HepG2 (cell line): ENCODE results near the gene LTA. TPM values are rescaled to one million over a fixed set of nuclear protein-coding genes. Genes with fewer than 3 reads are reported as not detected.

ENCODE experiments used
- AKNA ChIP-seq: sonication (generic); formaldehyde crosslinking; IDR thresholded peaks from 2 replicates; pipeline ENCODE4 v1.4.0; 2020; ENCODE audit warnings: missing genetic modification reagents, borderline replicate concordance
- BORCS8-MEF2B ChIP-seq: sonication (generic); formaldehyde crosslinking; IDR thresholded peaks from 2 replicates; pipeline ENCODE4 v1.8.0; 2022; ENCODE audit warnings: mild to moderate bottlenecking, missing genetic modification reagents
- HNF1B ChIP-seq: sonication (generic); formaldehyde crosslinking; IDR thresholded peaks from 2 replicates; pipeline ENCODE4 v1.5.1; 2020; ENCODE audit warnings: mild to moderate bottlenecking, moderate library complexity, missing genetic modification reagents
- JUND ChIP-seq: sonication (generic); formaldehyde crosslinking; IDR thresholded peaks from 2 replicates; pipeline ENCODE4 v1.8.0; 2022; ENCODE audit warnings: mild to moderate bottlenecking, missing genetic modification reagents
- KMT2A ChIP-seq: sonication (generic); formaldehyde crosslinking; IDR thresholded peaks from 2 replicates; pipeline ENCODE4 v1.4.0; 2020; ENCODE audit warnings: missing genetic modification reagents
- NCOA2 ChIP-seq: sonication (generic); formaldehyde crosslinking; IDR thresholded peaks from 2 replicates; pipeline ENCODE4 v1.8.0; 2022; ENCODE audit warnings: inconsistent platforms
- NFKB2 ChIP-seq: sonication (generic); formaldehyde crosslinking; IDR thresholded peaks from 2 replicates; pipeline ENCODE4 v1.4.0; 2020; ENCODE audit warnings: missing genetic modification reagents, borderline replicate concordance
- NR2C2 ChIP-seq: sonication (generic); formaldehyde crosslinking; IDR thresholded peaks from 2 replicates; pipeline ENCODE4 v1.4.0; 2020; ENCODE audit warnings: missing genetic modification reagents, mild to moderate bottlenecking, moderate library complexity, borderline replicate concordance
- POLR2AphosphoS5 ChIP-seq: IDR thresholded peaks from 2 replicates; pipeline ENCODE4 v1.6.1; 2012; ENCODE audit warnings: low read depth, low read length
- RFXAP ChIP-seq: sonication (generic); formaldehyde crosslinking; IDR thresholded peaks from 2 replicates; pipeline ENCODE4 v1.4.0; 2020; ENCODE audit warnings: missing genetic modification reagents, borderline replicate concordance
- SSRP1 ChIP-seq: IDR thresholded peaks from 2 replicates; pipeline ENCODE4 v1.6.1; 2016; ENCODE audit warnings: control low read depth
- TARDBP ChIP-seq: sonication (generic); formaldehyde crosslinking; IDR thresholded peaks from 2 replicates; pipeline ENCODE4 v1.8.0; 2022; ENCODE audit warnings: mild to moderate bottlenecking, missing genetic modification reagents
- TBX2 ChIP-seq: sonication (generic); formaldehyde crosslinking; IDR thresholded peaks from 2 replicates; pipeline ENCODE4 v1.5.0; 2020; ENCODE audit warnings: missing genetic modification reagents, mild to moderate bottlenecking, borderline replicate concordance
- ZFX ChIP-seq: sonication (generic); formaldehyde crosslinking; IDR thresholded peaks from 2 replicates; pipeline ENCODE4 v1.4.0; 2020; ENCODE audit warnings: mild to moderate bottlenecking, low read depth, missing genetic modification reagents, moderate library complexity
- ZFY ChIP-seq: sonication (generic); formaldehyde crosslinking; IDR thresholded peaks from 2 replicates; pipeline ENCODE4 v1.4.0; 2020; ENCODE audit warnings: missing genetic modification reagents
- ZNF280B ChIP-seq: sonication (generic); formaldehyde crosslinking; IDR thresholded peaks from 2 replicates; pipeline ENCODE4 v1.5.0; 2020; ENCODE audit warnings: missing genetic modification reagents, mild to moderate bottlenecking, borderline replicate concordance
- ZNF317 ChIP-seq: sonication (generic); formaldehyde crosslinking; IDR thresholded peaks from 2 replicates; pipeline ENCODE4 v1.5.0; 2020; ENCODE audit warnings: mild to moderate bottlenecking, missing genetic modification reagents
- ZNF615 ChIP-seq: sonication (generic); formaldehyde crosslinking; IDR thresholded peaks from 2 replicates; pipeline ENCODE4 v1.5.0; 2020; ENCODE audit warnings: mild to moderate bottlenecking, missing genetic modification reagents, borderline replicate concordance
- ZNF644 ChIP-seq: IDR thresholded peaks from 2 replicates; pipeline ENCODE4 v1.6.1; 2016; ENCODE audit warnings: low read depth
- ZNF772 ChIP-seq: sonication (generic); formaldehyde crosslinking; IDR thresholded peaks from 2 replicates; pipeline ENCODE4 v1.5.0; 2020; ENCODE audit warnings: mild to moderate bottlenecking, missing genetic modification reagents
- ZNF782 ChIP-seq: sonication (generic); formaldehyde crosslinking; IDR thresholded peaks from 2 replicates; pipeline ENCODE4 v1.4.0; 2020; ENCODE audit warnings: missing genetic modification reagents, mild to moderate bottlenecking, borderline replicate concordance
- polyA plus RNA-seq, 8 experiments: library from polyadenylated mRNA; depleted of rRNA in 3 of 8; stranded (reverse) in 7 of 8; unstranded in 1 of 8; fragments of >200 nt; fragmentation: Illumina TruSeq in 4 of 8; extraction: Trizol in 4 of 8; gene quantifications; 2 replicates each; pipeline versions ENCODE4 v1.2.1 to v1.2.3, GENCODE V29; 2011 to 2016; ENCODE audit warnings: low read depth in 4 of 8, missing spikeins in 1 of 8, mixed read lengths in 1 of 8; ENCODE audit not compliant: insufficient read depth in 1 of 8
- total RNA-seq, 5 experiments: library from RNA; depleted of rRNA; stranded (reverse); fragments of >200 nt; fragmentation: Illumina TruSeq; extraction: Trizol; gene quantifications; 2 replicates each; pipeline ENCODE4 v1.2.3, GENCODE V29; 2016; ENCODE audit warnings: low read depth in 1 of 5

Gene LTA
- total and polyA plus RNA-seq, 2 of the 13 experiments (the other 11 are each of a cell fraction or from before 2014, with no cell fraction given): 0.09 TPM; not detected in 1

GRCh38 chr6:31529329-31530150, 42.5 kb upstream of the LTA start (continued):
- TF ChIP-seq NFKB2 (CRISPR knock-in tag) (peak; percentile 30; the same call in 1 of the 2 replicates), ZNF280B (peak; percentile 41; the same call in 1 of the 2 replicates), ZNF644 (CRISPR knock-in tag) (no peak), ZNF782 (CRISPR knock-in tag) (0 out of 2 replicates have a peak, but pooled peaks have one; percentile 23), ZNF772 (peak; percentile 45; the same call in 1 of the 2 replicates), ZNF317 (CRISPR knock-in tag) (0 out of 2 replicates have a peak, but pooled peaks have one; percentile 52), SSRP1 (CRISPR knock-in tag) (peak; percentile 20; the same call in 1 of the 2 replicates), BORCS8-MEF2B (0 out of 2 replicates have a peak, but pooled peaks have one; percentile 42), ZFX (peak; percentile 64; the same call in 1 of the 2 replicates), KMT2A (CRISPR knock-in tag) (0 out of 2 replicates have a peak, but pooled peaks have one; percentile 6), AKNA (CRISPR knock-in tag) (0 out of 2 replicates have a peak, but pooled peaks have one; percentile 60), POLR2AphosphoS5 (peak; percentile 58; the same call in 1 of the 2 replicates), HNF1B (CRISPR knock-in tag) (peak; percentile 56; the same call in 1 of the 2 replicates), NCOA2 (CRISPR knock-in tag) (peak; percentile 34; the same call in 1 of the 2 replicates), TARDBP (CRISPR knock-in tag) (0 out of 2 replicates have a peak, but pooled peaks have one; percentile 47), JUND (0 out of 2 replicates have a peak, but pooled peaks have one; percentile 6), TBX2 (CRISPR knock-in tag) (0 out of 2 replicates have a peak, but pooled peaks have one; percentile 22), ZNF615 (CRISPR knock-in tag) (0 out of 2 replicates have a peak, but pooled peaks have one; percentile 62), ZFY (CRISPR knock-in tag) (peak; percentile 43; the same call in 1 of the 2 replicates), RFXAP (CRISPR knock-in tag) (0 out of 2 replicates have a peak, but pooled peaks have one; percentile 54), NR2C2 (no peak)
